ENCODE results near the gene BOK.

BOK gene

GRCh38 chr2:241534701-241535375 is 23.7 kb upstream of the BOK start:
- no peak for DNase-seq
- Histone ChIP-seq H3K27me3 (ENCODE audit: control insufficient read depth in 1 of 2, insufficient read depth in 1 of 2, low read length in 2 of 2) (peaks cover 9 to 49% of the 10 kb centered on the region in 2 experiments), H2BK15ac (ENCODE audit: low read depth, poor library complexity, severe bottlenecking) (no peak overlapping the region), H3K18ac (ENCODE audit: low read depth in 1 of 2, low read length in 2 of 2) (no peak overlapping the region), H3K79me1 (replicated peaks; ENCODE audit: low read length, poor library complexity, severe bottlenecking) (no peaks in the 10 kb centered on the region), H3K4me3 (ENCODE audit: insufficient read depth in 1 of 2, low read depth in 1 of 2, low read length in 2 of 2) (no peak overlapping the region), H4K91ac (ENCODE audit: low read length) (no peak overlapping the region), H2AK5ac (ENCODE audit: low read length, severe bottlenecking) (no peak overlapping the region), H3K9me3 (ENCODE audit: control insufficient read depth, low read length) (no peaks in the 10 kb centered on the region), H3K36me3 (ENCODE audit: control insufficient read depth in 1 of 2, insufficient read depth in 2 of 2, low read depth in 1 of 2, low read length in 2 of 2) (no peaks in the 10 kb centered on the region), H3K27ac (ENCODE audit: low read length, poor library complexity, severe bottlenecking) (no peak overlapping the region), H2BK12ac (ENCODE audit: low read length in 2 of 2) (no peak overlapping the region), H3K4me2 (ENCODE audit: low read length, poor library complexity, severe bottlenecking) (no peak overlapping the region), H3K9ac (ENCODE audit: low read length) (no peak overlapping the region), H3K4ac (ENCODE audit: low read depth in 1 of 2, low read length in 2 of 2) (no peak overlapping the region), H3K23ac (ENCODE audit: low read length in 2 of 2) (no peak overlapping the region), H4K8ac (ENCODE audit: low read length) (no peak overlapping the region), H2BK5ac (ENCODE audit: low read depth, low read length, poor library complexity, severe bottlenecking) (no peak overlapping the region), H3K4me1 (ENCODE audit: control insufficient read depth, insufficient read depth, low read depth, low read length) (peaks cover 2% of the 10 kb centered on the region), H2BK120ac (ENCODE audit: low read depth, low read length) (no peak overlapping the region), H3K14ac (ENCODE audit: low read length in 2 of 2) (no peak overlapping the region), H2AFZ (ENCODE audit: low read depth, low read length) (no peak overlapping the region)
- WGBS = 72% methylated on average over 17 of the region's 17 CpGs

GRCh38 chr2:241535871-241536655 is 22.5 kb upstream of the BOK start:
- no peaks in the 10 kb centered on the region for H3K9me3 ChIP-seq (ENCODE audit: control insufficient read depth, low read length)
- H3K27ac ChIP-seq (ENCODE audit: low read length, poor library complexity, severe bottlenecking) = no peak overlapping the region
- H3K14ac ChIP-seq (ENCODE audit: low read length in 2 of 2) = no peak overlapping the region
- no peak overlapping the region for H2BK12ac ChIP-seq (ENCODE audit: low read length in 2 of 2)
- no peak overlapping the region for H3K23ac ChIP-seq (ENCODE audit: low read length in 2 of 2)
- H3K9ac ChIP-seq (ENCODE audit: low read length) = no peak overlapping the region
- no peak for DNase-seq
- H3K36me3 ChIP-seq (ENCODE audit: control insufficient read depth in 1 of 2, insufficient read depth in 2 of 2, low read depth in 1 of 2, low read length in 2 of 2) = no peaks in the 10 kb centered on the region
- H3K4ac ChIP-seq (ENCODE audit: low read depth in 1 of 2, low read length in 2 of 2) = no peak overlapping the region
- no peak overlapping the region for H3K18ac ChIP-seq (ENCODE audit: low read depth in 1 of 2, low read length in 2 of 2)
- no peak overlapping the region for H2AFZ ChIP-seq (ENCODE audit: low read depth, low read length)
- no peaks in the 10 kb centered on the region for H3K79me1 ChIP-seq (replicated peaks; ENCODE audit: low read length, poor library complexity, severe bottlenecking)
- peaks cover 6 to 44% of the 10 kb centered on the region in 2 experiments for H3K27me3 ChIP-seq (ENCODE audit: control insufficient read depth in 1 of 2, insufficient read depth in 1 of 2, low read length in 2 of 2)
- no peak overlapping the region for H2BK5ac ChIP-seq (ENCODE audit: low read depth, low read length, poor library complexity, severe bottlenecking)
- no peak overlapping the region for H2BK15ac ChIP-seq (ENCODE audit: low read depth, poor library complexity, severe bottlenecking)
- H4K8ac ChIP-seq (ENCODE audit: low read length) = no peak overlapping the region
- no peak overlapping the region for H4K91ac ChIP-seq (ENCODE audit: low read length)
- peaks cover 5% of the 10 kb centered on the region for H3K4me1 ChIP-seq (ENCODE audit: control insufficient read depth, insufficient read depth, low read depth, low read length)
- H2BK120ac ChIP-seq (ENCODE audit: low read depth, low read length) = no peak overlapping the region
- WGBS = 67% methylated on average over 12 of the region's 13 CpGs
- no peak overlapping the region for H3K4me3 ChIP-seq (ENCODE audit: insufficient read depth in 1 of 2, low read depth in 1 of 2, low read length in 2 of 2)
- H2AK5ac ChIP-seq (ENCODE audit: low read length, severe bottlenecking) = no peak overlapping the region
- no peak overlapping the region for H3K4me2 ChIP-seq (ENCODE audit: low read length, poor library complexity, severe bottlenecking)

DNA sequence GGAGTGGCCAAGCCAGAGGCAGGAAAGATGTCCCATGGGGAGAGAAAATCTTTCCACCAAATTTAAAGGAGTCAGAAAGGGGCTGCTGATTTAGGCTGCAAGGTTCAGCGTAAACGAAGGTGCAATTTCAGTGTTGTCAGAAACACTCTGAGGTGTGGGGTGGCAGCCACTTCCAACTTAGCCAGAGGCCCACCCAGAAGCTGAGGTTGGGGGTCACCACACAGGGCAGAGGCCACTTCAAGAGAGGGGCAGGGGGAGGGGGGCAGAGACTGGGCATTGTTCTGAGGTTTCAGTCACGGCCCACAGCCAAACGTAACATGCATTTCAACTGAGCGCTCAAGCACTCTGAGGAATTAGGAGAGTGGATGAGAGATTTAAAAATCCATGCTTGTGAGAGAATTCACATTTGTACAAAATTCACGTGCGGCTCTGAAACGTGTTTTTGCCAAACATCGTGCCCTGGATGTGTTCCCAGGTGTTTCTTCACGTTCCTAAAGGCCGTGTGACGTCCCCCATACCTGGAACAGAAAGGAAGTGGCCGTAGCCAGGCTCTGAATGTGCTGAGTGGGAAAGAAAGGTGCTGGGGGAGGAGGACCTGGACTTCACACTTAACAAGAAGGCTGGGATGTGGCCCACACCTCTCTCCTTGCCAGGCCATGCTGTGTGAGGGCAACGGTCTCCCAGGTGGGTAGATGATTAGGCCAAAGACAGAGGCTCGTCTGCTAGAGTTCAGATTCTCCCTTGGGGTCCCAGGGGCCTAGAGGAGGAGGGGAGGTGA is 19.5 kb upstream of the BOK start:
- no peaks in the 10 kb centered on the region for H3K79me1 ChIP-seq (replicated peaks; ENCODE audit: low read length, poor library complexity, severe bottlenecking)
- no peak overlapping the region for H2BK12ac ChIP-seq (ENCODE audit: low read length in 2 of 2)
- H2BK120ac ChIP-seq (ENCODE audit: low read depth, low read length) = no peak overlapping the region
- H4K91ac ChIP-seq (ENCODE audit: low read length) = no peak overlapping the region
- no peak overlapping the region for H2BK5ac ChIP-seq (ENCODE audit: low read depth, low read length, poor library complexity, severe bottlenecking)
- no peak overlapping the region for H3K23ac ChIP-seq (ENCODE audit: low read length in 2 of 2)
- no peak overlapping the region for H3K27ac ChIP-seq (ENCODE audit: low read length, poor library complexity, severe bottlenecking)
- H3K4ac ChIP-seq (ENCODE audit: low read depth in 1 of 2, low read length in 2 of 2) = no peak overlapping the region
- H3K36me3 ChIP-seq (ENCODE audit: control insufficient read depth in 1 of 2, insufficient read depth in 2 of 2, low read depth in 1 of 2, low read length in 2 of 2) = no peaks in the 10 kb centered on the region
- H3K9me3 ChIP-seq (ENCODE audit: control insufficient read depth, low read length) = no peaks in the 10 kb centered on the region
- DNase-seq = no peak
- no peak overlapping the region for H2BK15ac ChIP-seq (ENCODE audit: low read depth, poor library complexity, severe bottlenecking)
- H3K9ac ChIP-seq (ENCODE audit: low read length) = no peak overlapping the region
- peaks cover 9 to 50% of the 10 kb centered on the region in 2 experiments for H3K27me3 ChIP-seq (ENCODE audit: control insufficient read depth in 1 of 2, insufficient read depth in 1 of 2, low read length in 2 of 2)
- no peak overlapping the region for H3K4me3 ChIP-seq (ENCODE audit: insufficient read depth in 1 of 2, low read depth in 1 of 2, low read length in 2 of 2)
- H2AFZ ChIP-seq (ENCODE audit: low read depth, low read length) = no peak overlapping the region
- whole genome bisulfite sequencing = 84% methylated on average over 15 of the region's 15 CpGs
- no peak overlapping the region for H3K18ac ChIP-seq (ENCODE audit: low read depth in 1 of 2, low read length in 2 of 2)
- H2AK5ac ChIP-seq (ENCODE audit: low read length, severe bottlenecking) = no peak overlapping the region
- no peak overlapping the region for H3K14ac ChIP-seq (ENCODE audit: low read length in 2 of 2)
- H3K4me1 ChIP-seq (ENCODE audit: control insufficient read depth, insufficient read depth, low read depth, low read length) = peaks cover 17% of the 10 kb centered on the region
- H4K8ac ChIP-seq (ENCODE audit: low read length) = no peak overlapping the region
- no peak overlapping the region for H3K4me2 ChIP-seq (ENCODE audit: low read length, poor library complexity, severe bottlenecking)

Measured in mesenchymal stem cell (in vitro differentiated cells and primary cell).